GM23248 (cell line): ENCODE results near the gene DIPK1B. TPM values are rescaled to one million over a fixed set of nuclear protein-coding genes. Genes with fewer than 3 reads are reported as not detected.

Experiments used
- DNase-seq: peaks from one replicate; pipeline ENCODE4 v3.0.0-alpha.2; 2015
- H2AFZ ChIP-seq: fragments of 200-600 bp; sonication (generic); 2 replicates; pipeline ENCODE4 v1.6.1; 2016; ENCODE audit warnings: antibody characterized with exemption
- H3F3A ChIP-seq: fragments of 200-600 bp; sonication (generic); 2 replicates; pipeline ENCODE4 v1.6.1; 2016; ENCODE audit warnings: mild to moderate bottlenecking, antibody characterized with exemption, mixed run types; ENCODE audit not compliant: insufficient read depth
- H3K27ac ChIP-seq: fragments of 200-600 bp; sonication (generic); 2 replicates; pipeline ENCODE4 v1.5.1; 2016; ENCODE audit warnings: mild to moderate bottlenecking
- H3K27me3 ChIP-seq: fragments of 200-600 bp; sonication (generic); replicated peaks from 2 replicates; pipeline ENCODE4 v1.6.1; 2016; ENCODE audit warnings: mild to moderate bottlenecking; ENCODE audit not compliant: insufficient read depth
- H3K36me3 ChIP-seq: fragments of 200-600 bp; sonication (generic); 2 replicates; pipeline ENCODE4 v1.6.1; 2016; ENCODE audit warnings: low read depth, mild to moderate bottlenecking
- H3K4me1 ChIP-seq: fragments of 200-600 bp; sonication (generic); 2 replicates; pipeline ENCODE4 v1.6.1; 2016; ENCODE audit warnings: mild to moderate bottlenecking; ENCODE audit not compliant: insufficient read depth
- H3K4me2 ChIP-seq: fragments of 200-600 bp; sonication (generic); one replicate; pipeline ENCODE4 v1.6.1; 2016; ENCODE audit warnings: mild to moderate bottlenecking; ENCODE audit not compliant: unreplicated experiment
- H3K4me3 ChIP-seq: fragments of 200-600 bp; sonication (generic); 2 replicates; pipeline ENCODE4 v1.5.1; 2016; ENCODE audit warnings: mild to moderate bottlenecking
- H3K79me2 ChIP-seq: fragments of 200-600 bp; sonication (generic); 2 replicates; pipeline ENCODE4 v1.6.1; 2016; ENCODE audit warnings: mild to moderate bottlenecking; ENCODE audit not compliant: insufficient read depth
- H3K9ac ChIP-seq: fragments of 200-600 bp; sonication (generic); 2 replicates; pipeline ENCODE4 v1.6.1; 2016; ENCODE audit warnings: mild to moderate bottlenecking
- H3K9me2 ChIP-seq: fragments of 200-600 bp; sonication (generic); 2 replicates; pipeline ENCODE4 v1.6.1; 2016; ENCODE audit warnings: mixed run types, mild to moderate bottlenecking, moderate library complexity; ENCODE audit not compliant: insufficient read depth
- H3K9me3 ChIP-seq: fragments of 200-600 bp; sonication (generic); one replicate; pipeline ENCODE4 v1.6.1; 2017; ENCODE audit warnings: low read depth
- H4K20me1 ChIP-seq: fragments of 200-600 bp; sonication (generic); 2 replicates; pipeline ENCODE4 v1.6.0; 2016; ENCODE audit not compliant: insufficient read depth
- EZH2 ChIP-seq: fragments of 200-600 bp; sonication (generic); IDR thresholded peaks from 2 replicates; pipeline ENCODE4 v1.6.1; 2018; ENCODE audit warnings: antibody characterized with exemption, mild to moderate bottlenecking; ENCODE audit not compliant: insufficient read depth, poor library complexity, severe bottlenecking
- EZH2phosphoT487 ChIP-seq: fragments of 200-600 bp; sonication (generic); IDR thresholded peaks from 2 replicates; pipeline ENCODE4 v1.6.1; 2018; ENCODE audit warnings: antibody characterized with exemption, moderate library complexity, mild to moderate bottlenecking, low read depth; ENCODE audit not compliant: insufficient read depth
- WGBS, 2 experiments: methylation state at CpG; one replicate each; pipeline ENCODE4 v1.1.6; 2015 to 2017; ENCODE audit warnings: low lambda C conversion rate in 2 of 2, low coverage in 1 of 2; ENCODE audit errors: missing lambda C conversion rate in 2 of 2; 5-methylcytosine and 5-hydroxymethylcytosine counted together
- in situ Hi-C: fragments of 300-500 bp; cut with MboI; formaldehyde crosslinking; loops from 2 replicates; pipeline ENCODE4 v1.15.0; 2020
- polyA plus RNA-seq: library from polyadenylated mRNA; unstranded; fragments of >200 nt; fragmentation: Nextera tagmentation; extraction: Ambion mirVana; gene quantifications from 2 replicates; pipeline ENCODE4 v1.2.1, GENCODE V29; 2016
- total RNA-seq: library from RNA; depleted of rRNA; stranded (reverse); fragments of >200 nt; shearing (Covaris generic); gene quantifications from 2 replicates; pipeline ENCODE4 v1.2.3, GENCODE V29; 2014

Gene DIPK1B
- total and polyA plus RNA-seq, 2 experiments from 2014 or later, result not detected

- no peak overlapping the region for H2AFZ ChIP-seq
- no peak overlapping the region for H3K4me3 ChIP-seq
- H3K36me3 ChIP-seq, result no peaks in the 10 kb centered on the region
- no peaks in the 10 kb centered on the region for H3K9me2 ChIP-seq
- 69% methylated on average over 17 of the region's 17 CpGs for whole genome bisulfite sequencing, 2 experiments
- 0 out of 2 replicates have a peak, but pooled peaks cover 5% of the 10 kb centered on the region for H3K27me3 ChIP-seq
- no peak for TF ChIP-seq EZH2phosphoT487
- no peak for TF ChIP-seq EZH2
- H3K4me1 ChIP-seq, result peaks cover 7% of the 10 kb centered on the region; the same call in 1 of the 2 replicates
- no peak overlapping the region for H3K9ac ChIP-seq
- H3K4me2 ChIP-seq, result no peak overlapping the region
- in situ Hi-C loops, result no loop called here
- no peaks in the 10 kb centered on the region for H4K20me1 ChIP-seq
- no peaks in the 10 kb centered on the region for H3K9me3 ChIP-seq
- H3K27ac ChIP-seq, result no peak overlapping the region
- 0 out of 2 replicates have a peak, but pooled peaks cover 14% of the 10 kb centered on the region for H3F3A ChIP-seq
- no peaks in the 10 kb centered on the region for H3K79me2 ChIP-seq
- DNase-seq, result no peak
Measured at GRCh38 chr9:136714096-136714892, 1.9 kb downstream of the DIPK1B start.

- TF ChIP-seq EZH2phosphoT487 (no peak), EZH2 (no peak)
- H4K20me1 ChIP-seq, result no peaks in the 10 kb centered on the region
- in situ Hi-C loops, result no loop called here
Measured at GRCh38 chr9:136714893-136715274, 2.5 kb downstream of the DIPK1B start.

GRCh38 chr9:136717399-136717798 is 5.0 kb downstream of the DIPK1B start:
- no peaks in the 10 kb centered on the region for H4K20me1 ChIP-seq

More at GRCh38 chr9:136714893-136715274, 2.5 kb downstream of the DIPK1B start:
- DNase-seq, result no peak
- peaks cover 7% of the 10 kb centered on the region; the same call in 1 of the 2 replicates for H3K4me1 ChIP-seq
- no peak overlapping the region for H3K27ac ChIP-seq
- no peaks in the 10 kb centered on the region for H3K36me3 ChIP-seq
- WGBS, 2 experiments, result 47 to 62% methylated on average over 6 to 8 of the region's 8 CpGs
- H3F3A ChIP-seq, result 0 out of 2 replicates have a peak, but pooled peaks cover 14% of the 10 kb centered on the region
- H2AFZ ChIP-seq, result no peak overlapping the region
- no peak overlapping the region for H3K9ac ChIP-seq
- no peak overlapping the region for H3K4me3 ChIP-seq
- no peak overlapping the region for H3K4me2 ChIP-seq
- H3K9me2 ChIP-seq, result no peaks in the 10 kb centered on the region
- no peaks in the 10 kb centered on the region for H3K79me2 ChIP-seq
- 0 out of 2 replicates have a peak, but pooled peaks cover 5% of the 10 kb centered on the region for H3K27me3 ChIP-seq
- H3K9me3 ChIP-seq, result no peaks in the 10 kb centered on the region

GRCh38 chr9:136718345-136719194 is 6.2 kb downstream of the DIPK1B start:
- TF ChIP-seq EZH2phosphoT487 (no peak), EZH2 (no peak)
- Histone ChIP-seq H3K4me3 (no peak overlapping the region), H3K27ac (no peak overlapping the region), H3K27me3 (no peaks in the 10 kb centered on the region), H3K9me2 (no peaks in the 10 kb centered on the region), H3K36me3 (no peaks in the 10 kb centered on the region), H3K4me1 (peaks cover 7% of the 10 kb centered on the region), H3K9me3 (no peaks in the 10 kb centered on the region), H2AFZ (no peak overlapping the region), H3K4me2 (no peak overlapping the region), H3K9ac (no peak overlapping the region), H4K20me1 (no peaks in the 10 kb centered on the region), H3F3A (peaks cover 5% of the 10 kb centered on the region; the same call in 1 of the 2 replicates), H3K79me2 (no peaks in the 10 kb centered on the region)
- no peak for DNase-seq
- 81 to 87% methylated on average over 15 to 20 of the region's 20 CpGs for WGBS, 2 experiments
- in situ Hi-C loops, result no loop called here

More at GRCh38 chr9:136717399-136717798, 5.0 kb downstream of the DIPK1B start:
- Histone ChIP-seq H3K4me1 (peaks cover 7% of the 10 kb centered on the region), H3K4me2 (no peak overlapping the region), H3K36me3 (no peaks in the 10 kb centered on the region), H3K79me2 (no peaks in the 10 kb centered on the region), H3K4me3 (no peak overlapping the region), H3K9me2 (no peaks in the 10 kb centered on the region), H3F3A (0 out of 2 replicates have a peak, but pooled peaks cover 1% of the 10 kb centered on the region), H3K27ac (no peak overlapping the region), H2AFZ (no peak overlapping the region), H3K9me3 (no peaks in the 10 kb centered on the region), H3K27me3 (0 out of 2 replicates have a peak, but pooled peaks cover 5% of the 10 kb centered on the region), H3K9ac (no peak overlapping the region)
- TF ChIP-seq EZH2, result no peak
- no peak for TF ChIP-seq EZH2phosphoT487
- WGBS, 2 experiments, result 65 to 78% methylated on average over 14 to 15 of the region's 16 CpGs
- no peak for DNase-seq
- in situ Hi-C loops, result no loop called here
